GM23338 (cell line): ENCODE results near the gene PCDHGB7. TPM values are rescaled to one million over a fixed set of nuclear protein-coding genes. Genes with fewer than 3 reads are reported as not detected.

Experiments
- ATAC-seq: fragments of 200-7000 bp; cut with Tn5 transposase; 3 replicates; pipeline ENCODE4 v1.9.1; 2020
- DNase-seq: peaks from one replicate; pipeline ENCODE4 v3.0.0-alpha.2; 2015; ENCODE audit warnings: low spot score
- H2AFZ ChIP-seq: fragments of 200-600 bp; sonication (generic); 2 replicates; pipeline ENCODE4 v1.8.0; 2016; ENCODE audit warnings: antibody characterized with exemption, mild to moderate bottlenecking, moderate library complexity
- H3F3A ChIP-seq: fragments of 200-600 bp; sonication (generic); replicated peaks from 2 replicates; pipeline ENCODE4 v1.8.0; 2017; ENCODE audit warnings: antibody characterized with exemption, mixed run types, low read depth
- H3K27ac ChIP-seq: fragments of 200-600 bp; sonication (generic); 2 replicates; pipeline ENCODE4 v1.6.1; 2016; ENCODE audit warnings: low read depth
- H3K27me3 ChIP-seq: fragments of 200-600 bp; sonication (generic); 2 replicates; pipeline ENCODE4 v1.8.0; 2016; ENCODE audit warnings: mild to moderate bottlenecking, mixed run types, moderate library complexity; ENCODE audit not compliant: insufficient read depth
- H3K36me3 ChIP-seq: fragments of 200-600 bp; sonication (generic); 2 replicates; pipeline ENCODE4 v1.8.0; 2016; ENCODE audit warnings: mild to moderate bottlenecking; ENCODE audit not compliant: insufficient read depth
- H3K4me1 ChIP-seq: fragments of 200-600 bp; sonication (generic); 2 replicates; pipeline ENCODE4 v1.8.0; 2016; ENCODE audit warnings: mild to moderate bottlenecking, moderate library complexity; ENCODE audit not compliant: insufficient read depth
- H3K4me2 ChIP-seq: fragments of 200-600 bp; sonication (generic); 2 replicates; pipeline ENCODE4 v1.7.1; 2017; ENCODE audit warnings: mixed run types
- H3K4me3 ChIP-seq: fragments of 200-600 bp; sonication (generic); 2 replicates; pipeline ENCODE4 v1.6.1; 2016; ENCODE audit warnings: mixed run types
- H3K79me2 ChIP-seq: fragments of 200-600 bp; sonication (generic); replicated peaks from 2 replicates; pipeline ENCODE4 v1.8.0; 2017; ENCODE audit warnings: mild to moderate bottlenecking; ENCODE audit not compliant: insufficient read depth
- H3K9me2 ChIP-seq: fragments of 200-600 bp; sonication (generic); 2 replicates; pipeline ENCODE4 v1.8.0; 2017; ENCODE audit not compliant: insufficient read depth
- H4K20me1 ChIP-seq: fragments of 200-600 bp; sonication (generic); replicated peaks from 2 replicates; pipeline ENCODE4 v1.8.0; 2017; ENCODE audit warnings: mild to moderate bottlenecking; ENCODE audit not compliant: insufficient read depth
- H3K27ac Mint-ChIP-seq: 2 replicates; pipeline ENCODE4 v1.8.0; 2020; ENCODE audit warnings: inconsistent platforms, mild to moderate bottlenecking, moderate library complexity, mixed read lengths
- H3K27me3 Mint-ChIP-seq: 3 replicates; pipeline ENCODE4 v1.8.0; 2022; ENCODE audit warnings: low read depth, mild to moderate bottlenecking, moderate library complexity, mixed read lengths, inconsistent platforms; ENCODE audit not compliant: insufficient read depth, poor library complexity
- H3K36me3 Mint-ChIP-seq: 3 replicates; pipeline ENCODE4 v1.8.0; 2021; ENCODE audit warnings: low read depth, mild to moderate bottlenecking, inconsistent platforms, moderate library complexity, mixed read lengths
- H3K4me1 Mint-ChIP-seq: 3 replicates; pipeline ENCODE4 v1.8.0; 2020; ENCODE audit warnings: mild to moderate bottlenecking, inconsistent platforms, mixed read lengths
- H3K4me3 Mint-ChIP-seq: 3 replicates; pipeline ENCODE4 v1.8.0; 2021; ENCODE audit warnings: moderate library complexity, mild to moderate bottlenecking, inconsistent platforms, mixed read lengths
- H3K9me3 Mint-ChIP-seq: 3 replicates; pipeline ENCODE4 v1.8.0; 2020; ENCODE audit warnings: moderate library complexity, mild to moderate bottlenecking, inconsistent platforms, mixed read lengths
- CREB1 ChIP-seq: fragments of 250-450 bp; sonication (Bioruptor Pico); IDR thresholded peaks from 2 replicates; pipeline ENCODE4 v1.5.0; 2020; ENCODE audit warnings: low read depth, mild to moderate bottlenecking, moderate library complexity
- EZH2 ChIP-seq: fragments of 200-600 bp; sonication (generic); IDR thresholded peaks from one replicate; pipeline ENCODE4 v1.8.0; 2017; ENCODE audit warnings: antibody characterized with exemption, mild to moderate bottlenecking, low read depth; ENCODE audit not compliant: unreplicated experiment
- EZH2phosphoT487 ChIP-seq: fragments of 200-600 bp; sonication (generic); IDR thresholded peaks from one replicate; pipeline ENCODE4 v1.8.1; 2018; ENCODE audit warnings: antibody characterized with exemption; ENCODE audit not compliant: unreplicated experiment
- NANOG ChIP-seq: IDR thresholded peaks from 2 replicates; pipeline ENCODE4 v1.6.1; 2016; ENCODE audit warnings: antibody characterized with exemption, borderline replicate concordance
- POLR2AphosphoS5 ChIP-seq: IDR thresholded peaks from 2 replicates; pipeline ENCODE4 v1.6.1; 2016; ENCODE audit warnings: antibody characterized with exemption, low read depth
- STAT1 ChIP-seq: IDR thresholded peaks from one replicate; pipeline ENCODE4 v1.6.1; 2016; ENCODE audit warnings: antibody characterized with exemption; ENCODE audit not compliant: unreplicated experiment
- ZNF331 ChIP-seq: fragments of 250-450 bp; sonication (Bioruptor Pico); IDR thresholded peaks from 2 replicates; pipeline ENCODE4 v1.5.0; 2020; ENCODE audit warnings: low read depth, mild to moderate bottlenecking, moderate library complexity
- polyA plus RNA-seq: library from polyadenylated mRNA; unstranded; fragments of >200 nt; fragmentation: Nextera tagmentation; extraction: Ambion mirVana; gene quantifications from 2 replicates; pipeline ENCODE4 v1.2.1, GENCODE V29; 2016
- total RNA-seq: library from RNA; depleted of rRNA; stranded (reverse); fragments of >200 nt; shearing (Covaris generic); gene quantifications from 2 replicates; pipeline ENCODE4 v1.2.3, GENCODE V29; 2014
- TF ChIP-seq, protein P1 (sequence below), 2 experiments: fragments of 200-600 bp in 1 of 2; sonication (generic) in 1 of 2; conservative IDR thresholded peaks; 2 replicates each; pipeline versions ENCODE4 v1.5.1 to v1.6.1; 2016 to 2017; ENCODE audit warnings: antibody characterized with exemption in 2 of 2, low read depth in 2 of 2, mild to moderate bottlenecking in 2 of 2, moderate library complexity in 1 of 2
- TF ChIP-seq, protein P2 (sequence below): IDR thresholded peaks from 2 replicates; pipeline ENCODE4 v1.6.1; 2016; ENCODE audit warnings: antibody characterized with exemption
- TF ChIP-seq, protein P3 (sequence below): fragments of 250-450 bp; sonication (Bioruptor Pico); IDR thresholded peaks from 2 replicates; pipeline ENCODE4 v1.5.0; 2020; ENCODE audit warnings: mild to moderate bottlenecking, moderate library complexity

The PCDHGB7 gene
- total and polyA plus RNA-seq, 2 experiments from 2014 or later = 1.4 to 11.7 TPM

DNA sequence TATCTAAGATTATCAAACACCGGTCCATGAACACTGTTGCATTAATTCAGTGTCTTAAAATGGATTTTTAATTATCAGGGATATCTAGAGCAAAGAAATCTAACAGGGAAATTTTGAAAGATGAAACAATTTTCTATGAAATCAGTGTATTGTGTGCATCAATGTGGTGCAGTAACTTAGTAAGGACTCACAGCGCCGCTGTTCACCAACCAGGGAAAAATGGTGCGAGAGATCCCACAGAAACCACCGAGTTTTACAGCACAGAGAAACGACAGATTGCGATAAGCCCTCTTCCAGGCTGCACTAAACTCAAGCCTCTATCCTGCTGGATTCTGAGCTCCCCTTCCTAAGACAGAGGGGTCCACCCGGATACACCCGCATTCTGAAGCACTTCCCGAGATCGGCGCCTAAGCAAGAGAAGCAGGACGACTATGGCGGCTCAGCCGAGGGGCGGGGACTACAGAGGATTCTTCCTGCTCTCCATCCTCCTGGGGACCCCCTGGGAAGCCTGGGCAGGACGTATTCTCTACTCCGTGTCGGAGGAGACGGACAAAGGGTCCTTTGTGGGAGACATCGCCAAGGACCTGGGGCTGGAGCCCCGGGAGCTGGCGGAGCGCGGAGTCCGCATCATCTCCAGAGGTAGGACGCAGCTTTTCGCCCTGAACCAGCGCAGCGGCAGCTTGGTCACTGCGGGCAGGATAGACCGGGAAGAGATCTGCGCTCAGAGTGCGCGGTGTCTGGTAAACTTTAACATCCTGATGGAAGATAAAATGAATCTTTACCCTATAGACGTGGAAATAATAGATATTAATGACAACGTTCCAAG lies 34.8 kb upstream of the PCDHGB7 start, which contains the start of gene PCDHGA7:
Gene PCDHGA7 (plus strand): TSS at position 274 of the 826 bp plus-strand sequence. CDS start 158 bp downstream, at position 432.
- H3K9me3 Mint-ChIP-seq = peaks cover 58% of the 10 kb centered on the region
- peak; percentile 73 for ATAC-seq

More for the DNA sequence above, 34.8 kb upstream of the PCDHGB7 start, which contains the start of gene PCDHGA7:
- Histone ChIP-seq H3K79me2 (no peaks in the 10 kb centered on the region), H3K27ac (no peak within 1 kb of the TSS), H3K36me3 (no peaks in the 10 kb centered on the region), H2AFZ (no peak within 1 kb of the TSS), H3K27me3 (no peaks in the 10 kb centered on the region), H3K4me3 (no peak within 1 kb of the TSS), H3F3A (no peaks in the 10 kb centered on the region), H3K4me2 (no peak within 1 kb of the TSS), H4K20me1 (no peaks in the 10 kb centered on the region), H3K4me1 (no peaks in the 10 kb centered on the region), H3K9me2 (no peaks in the 10 kb centered on the region)
- Mint-ChIP-seq H3K4me3 (peak within 1 kb of the TSS; percentile 85), H3K27ac (peak within 1 kb of the TSS; percentile 90), H3K4me1 (no peaks in the 10 kb centered on the region), H3K27me3 (peaks cover 10% of the 10 kb centered on the region), H3K36me3 (peaks cover 44% of the 10 kb centered on the region)
- no peak for DNase-seq
- TF ChIP-seq, protein P1, sequence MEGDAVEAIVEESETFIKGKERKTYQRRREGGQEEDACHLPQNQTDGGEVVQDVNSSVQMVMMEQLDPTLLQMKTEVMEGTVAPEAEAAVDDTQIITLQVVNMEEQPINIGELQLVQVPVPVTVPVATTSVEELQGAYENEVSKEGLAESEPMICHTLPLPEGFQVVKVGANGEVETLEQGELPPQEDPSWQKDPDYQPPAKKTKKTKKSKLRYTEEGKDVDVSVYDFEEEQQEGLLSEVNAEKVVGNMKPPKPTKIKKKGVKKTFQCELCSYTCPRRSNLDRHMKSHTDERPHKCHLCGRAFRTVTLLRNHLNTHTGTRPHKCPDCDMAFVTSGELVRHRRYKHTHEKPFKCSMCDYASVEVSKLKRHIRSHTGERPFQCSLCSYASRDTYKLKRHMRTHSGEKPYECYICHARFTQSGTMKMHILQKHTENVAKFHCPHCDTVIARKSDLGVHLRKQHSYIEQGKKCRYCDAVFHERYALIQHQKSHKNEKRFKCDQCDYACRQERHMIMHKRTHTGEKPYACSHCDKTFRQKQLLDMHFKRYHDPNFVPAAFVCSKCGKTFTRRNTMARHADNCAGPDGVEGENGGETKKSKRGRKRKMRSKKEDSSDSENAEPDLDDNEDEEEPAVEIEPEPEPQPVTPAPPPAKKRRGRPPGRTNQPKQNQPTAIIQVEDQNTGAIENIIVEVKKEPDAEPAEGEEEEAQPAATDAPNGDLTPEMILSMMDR (conservative IDR thresholded peaks at IDR 0.05; ENCODE audit: low read depth in 2 of 2) = no peak
- TF ChIP-seq EZH2 = no peak
- TF ChIP-seq, protein P2, sequence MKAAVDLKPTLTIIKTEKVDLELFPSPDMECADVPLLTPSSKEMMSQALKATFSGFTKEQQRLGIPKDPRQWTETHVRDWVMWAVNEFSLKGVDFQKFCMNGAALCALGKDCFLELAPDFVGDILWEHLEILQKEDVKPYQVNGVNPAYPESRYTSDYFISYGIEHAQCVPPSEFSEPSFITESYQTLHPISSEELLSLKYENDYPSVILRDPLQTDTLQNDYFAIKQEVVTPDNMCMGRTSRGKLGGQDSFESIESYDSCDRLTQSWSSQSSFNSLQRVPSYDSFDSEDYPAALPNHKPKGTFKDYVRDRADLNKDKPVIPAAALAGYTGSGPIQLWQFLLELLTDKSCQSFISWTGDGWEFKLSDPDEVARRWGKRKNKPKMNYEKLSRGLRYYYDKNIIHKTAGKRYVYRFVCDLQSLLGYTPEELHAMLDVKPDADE = no peak
- TF ChIP-seq STAT1 = no peak
- TF ChIP-seq POLR2AphosphoS5 = no peak
- TF ChIP-seq, protein P3, sequence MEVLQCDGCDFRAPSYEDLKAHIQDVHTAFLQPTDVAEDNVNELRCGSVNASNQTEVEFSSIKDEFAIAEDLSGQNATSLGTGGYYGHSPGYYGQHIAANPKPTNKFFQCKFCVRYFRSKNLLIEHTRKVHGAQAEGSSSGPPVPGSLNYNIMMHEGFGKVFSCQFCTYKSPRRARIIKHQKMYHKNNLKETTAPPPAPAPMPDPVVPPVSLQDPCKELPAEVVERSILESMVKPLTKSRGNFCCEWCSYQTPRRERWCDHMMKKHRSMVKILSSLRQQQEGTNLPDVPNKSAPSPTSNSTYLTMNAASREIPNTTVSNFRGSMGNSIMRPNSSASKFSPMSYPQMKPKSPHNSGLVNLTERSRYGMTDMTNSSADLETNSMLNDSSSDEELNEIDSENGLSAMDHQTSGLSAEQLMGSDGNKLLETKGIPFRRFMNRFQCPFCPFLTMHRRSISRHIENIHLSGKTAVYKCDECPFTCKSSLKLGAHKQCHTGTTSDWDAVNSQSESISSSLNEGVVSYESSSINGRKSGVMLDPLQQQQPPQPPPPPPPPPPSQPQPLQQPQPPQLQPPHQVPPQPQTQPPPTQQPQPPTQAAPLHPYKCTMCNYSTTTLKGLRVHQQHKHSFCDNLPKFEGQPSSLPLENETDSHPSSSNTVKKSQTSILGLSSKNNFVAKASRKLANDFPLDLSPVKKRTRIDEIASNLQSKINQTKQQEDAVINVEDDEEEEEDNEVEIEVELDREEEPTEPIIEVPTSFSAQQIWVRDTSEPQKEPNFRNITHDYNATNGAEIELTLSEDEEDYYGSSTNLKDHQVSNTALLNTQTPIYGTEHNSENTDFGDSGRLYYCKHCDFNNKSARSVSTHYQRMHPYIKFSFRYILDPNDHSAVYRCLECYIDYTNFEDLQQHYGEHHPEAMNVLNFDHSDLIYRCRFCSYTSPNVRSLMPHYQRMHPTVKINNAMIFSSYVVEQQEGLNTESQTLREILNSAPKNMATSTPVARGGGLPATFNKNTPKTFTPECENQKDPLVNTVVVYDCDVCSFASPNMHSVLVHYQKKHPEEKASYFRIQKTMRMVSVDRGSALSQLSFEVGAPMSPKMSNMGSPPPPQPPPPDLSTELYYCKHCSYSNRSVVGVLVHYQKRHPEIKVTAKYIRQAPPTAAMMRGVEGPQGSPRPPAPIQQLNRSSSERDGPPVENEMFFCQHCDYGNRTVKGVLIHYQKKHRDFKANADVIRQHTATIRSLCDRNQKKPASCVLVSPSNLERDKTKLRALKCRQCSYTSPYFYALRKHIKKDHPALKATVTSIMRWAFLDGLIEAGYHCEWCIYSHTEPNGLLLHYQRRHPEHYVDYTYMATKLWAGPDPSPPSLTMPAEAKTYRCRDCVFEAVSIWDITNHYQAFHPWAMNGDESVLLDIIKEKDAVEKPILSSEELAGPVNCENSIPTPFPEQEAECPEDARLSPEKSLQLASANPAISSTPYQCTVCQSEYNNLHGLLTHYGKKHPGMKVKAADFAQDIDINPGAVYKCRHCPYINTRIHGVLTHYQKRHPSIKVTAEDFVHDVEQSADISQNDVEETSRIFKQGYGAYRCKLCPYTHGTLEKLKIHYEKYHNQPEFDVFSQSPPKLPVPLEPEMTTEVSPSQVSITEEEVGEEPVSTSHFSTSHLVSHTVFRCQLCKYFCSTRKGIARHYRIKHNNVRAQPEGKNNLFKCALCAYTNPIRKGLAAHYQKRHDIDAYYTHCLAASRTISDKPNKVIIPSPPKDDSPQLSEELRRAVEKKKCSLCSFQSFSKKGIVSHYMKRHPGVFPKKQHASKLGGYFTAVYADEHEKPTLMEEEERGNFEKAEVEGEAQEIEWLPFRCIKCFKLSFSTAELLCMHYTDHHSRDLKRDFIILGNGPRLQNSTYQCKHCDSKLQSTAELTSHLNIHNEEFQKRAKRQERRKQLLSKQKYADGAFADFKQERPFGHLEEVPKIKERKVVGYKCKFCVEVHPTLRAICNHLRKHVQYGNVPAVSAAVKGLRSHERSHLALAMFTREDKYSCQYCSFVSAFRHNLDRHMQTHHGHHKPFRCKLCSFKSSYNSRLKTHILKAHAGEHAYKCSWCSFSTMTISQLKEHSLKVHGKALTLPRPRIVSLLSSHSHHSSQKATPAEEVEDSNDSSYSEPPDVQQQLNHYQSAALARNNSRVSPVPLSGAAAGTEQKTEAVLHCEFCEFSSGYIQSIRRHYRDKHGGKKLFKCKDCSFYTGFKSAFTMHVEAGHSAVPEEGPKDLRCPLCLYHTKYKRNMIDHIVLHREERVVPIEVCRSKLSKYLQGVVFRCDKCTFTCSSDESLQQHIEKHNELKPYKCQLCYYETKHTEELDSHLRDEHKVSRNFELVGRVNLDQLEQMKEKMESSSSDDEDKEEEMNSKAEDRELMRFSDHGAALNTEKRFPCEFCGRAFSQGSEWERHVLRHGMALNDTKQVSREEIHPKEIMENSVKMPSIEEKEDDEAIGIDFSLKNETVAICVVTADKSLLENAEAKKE (CRISPR knock-in tag) = no peak
- TF ChIP-seq EZH2phosphoT487 = no peak
- no peak for TF ChIP-seq NANOG
- TF ChIP-seq CREB1 = no peak
- TF ChIP-seq ZNF331 (CRISPR knock-in tag) = no peak
